Smooth muscle cell (in vitro differentiated cells): Measurements from ENCODE around the gene CRYGC. TPM values are rescaled to one million over a fixed set of nuclear protein-coding genes. Genes with fewer than 3 reads are reported as not detected.

Experiments
- DNase-seq: peaks from one replicate; lab custom pipeline; 2025; ENCODE audit not compliant: unreplicated experiment; lab: John Stamatoyannopoulos, UW
- H2AFZ ChIP-seq: fragments of 200-600 bp; sonication (generic); 2 replicates; pipeline ENCODE4 v1.6.0; 2016; ENCODE audit warnings: antibody characterized with exemption, low read depth, mild to moderate bottlenecking
- H3F3A ChIP-seq: fragments of 200-600 bp; sonication (generic); 2 replicates; pipeline ENCODE4 v1.6.0; 2017; ENCODE audit warnings: antibody characterized with exemption, low read depth
- H3K27ac ChIP-seq: fragments of 200-600 bp; sonication (generic); 2 replicates; pipeline ENCODE4 v1.5.1; 2016; ENCODE audit warnings: low read depth, mild to moderate bottlenecking
- H3K27me3 ChIP-seq: fragments of 200-600 bp; sonication (generic); 2 replicates; pipeline ENCODE4 v1.6.1; 2016; ENCODE audit warnings: low read depth, mild to moderate bottlenecking
- H3K36me3 ChIP-seq: fragments of 200-600 bp; sonication (generic); 2 replicates; pipeline ENCODE4 v1.5.1; 2016; ENCODE audit warnings: low read depth
- H3K4me1 ChIP-seq: fragments of 200-600 bp; sonication (generic); 2 replicates; pipeline ENCODE4 v1.5.1; 2016; ENCODE audit warnings: low read depth
- H3K4me2 ChIP-seq: fragments of 200-600 bp; sonication (generic); 2 replicates; pipeline ENCODE4 v1.6.0; 2016; ENCODE audit warnings: mild to moderate bottlenecking
- H3K4me3 ChIP-seq: fragments of 200-600 bp; sonication (generic); 2 replicates; pipeline ENCODE4 v1.5.1; 2016; ENCODE audit warnings: mild to moderate bottlenecking
- H3K79me2 ChIP-seq: fragments of 200-600 bp; sonication (generic); 2 replicates; pipeline ENCODE4 v1.6.0; 2016; ENCODE audit warnings: low read depth, mild to moderate bottlenecking
- H3K9ac ChIP-seq: fragments of 200-600 bp; sonication (generic); 2 replicates; pipeline ENCODE4 v1.6.0; 2016; ENCODE audit warnings: low read depth
- H3K9me3 ChIP-seq: fragments of 200-600 bp; sonication (generic); replicated peaks from 2 replicates; pipeline ENCODE4 v1.5.1; 2016; ENCODE audit warnings: low read depth
- H4K20me1 ChIP-seq: fragments of 200-600 bp; sonication (generic); 2 replicates; pipeline ENCODE4 v1.6.0; 2016; ENCODE audit warnings: low read depth
- whole genome bisulfite sequencing: methylation state at CpG from one replicate; pipeline ENCODE4 v1.1.7; 2016; ENCODE audit warnings: low lambda C conversion rate; 5-methylcytosine and 5-hydroxymethylcytosine counted together
- polyA plus RNA-seq: library from polyadenylated mRNA; unstranded; fragments of >200 nt; fragmentation: Nextera tagmentation; extraction: Ambion mirVana; gene quantifications from 2 replicates; pipeline ENCODE4 v1.2.1, GENCODE V29; 2016
- total RNA-seq: library from RNA; depleted of rRNA; stranded (reverse); fragments of >200 nt; gene quantifications from 2 replicates; pipeline ENCODE4 v1.2.3, GENCODE V29; 2014
- TF ChIP-seq, protein P1 (sequence below): fragments of 200-600 bp; sonication (generic); IDR thresholded peaks from 2 replicates; pipeline ENCODE4 v1.5.1; 2017; ENCODE audit warnings: borderline replicate concordance, mild to moderate bottlenecking, antibody characterized with exemption; ENCODE audit not compliant: insufficient read depth, poor library complexity, severe bottlenecking

Gene CRYGC
- total and polyA plus RNA-seq, 2 experiments from 2014 or later, result not detected

DNA sequence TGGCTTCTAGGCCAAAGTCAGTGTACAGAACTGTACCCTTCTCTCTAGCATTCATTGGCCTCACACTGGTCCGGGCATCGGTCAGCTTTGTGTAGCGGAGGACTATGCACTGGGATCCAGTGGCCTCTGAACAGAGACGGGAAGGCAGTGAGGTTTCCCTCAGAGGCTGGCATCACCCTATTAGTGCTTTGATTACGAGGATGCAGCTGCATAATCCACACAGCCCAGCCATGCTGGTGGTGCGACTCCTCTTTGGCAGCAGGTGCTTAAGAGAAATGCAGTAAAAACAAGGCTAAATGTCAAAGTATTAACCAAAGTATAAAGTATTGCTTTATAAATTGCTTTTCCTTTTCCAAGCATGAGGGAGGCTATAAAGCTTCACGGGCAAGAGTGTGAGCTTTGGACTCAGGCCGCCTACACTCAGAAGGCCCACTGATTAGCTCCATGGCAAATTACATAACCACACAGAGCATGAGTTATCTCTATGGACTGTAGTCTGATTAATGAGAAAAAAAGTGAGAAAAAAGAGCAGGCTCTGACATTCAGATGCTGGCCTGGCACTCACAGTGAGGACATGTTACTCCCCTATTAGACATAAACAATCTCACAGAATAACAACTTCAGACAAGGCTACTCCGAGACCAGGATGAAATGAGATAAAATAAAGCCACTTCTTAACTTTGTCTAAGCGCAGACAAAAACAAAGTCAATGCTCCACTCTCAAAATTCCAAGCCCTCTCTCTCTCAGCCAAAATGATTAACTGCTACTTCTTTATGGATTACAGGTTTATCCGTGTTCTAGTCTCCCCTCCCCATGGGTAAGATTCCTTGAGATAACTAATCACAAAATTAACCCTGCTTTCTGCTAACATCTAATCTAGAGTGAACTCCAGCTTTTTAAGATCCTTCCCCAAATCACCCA is 6.4 kb upstream of the CRYGC start:
- Histone ChIP-seq H3K4me1 (no peaks in the 10 kb centered on the region), H4K20me1 (no peaks in the 10 kb centered on the region), H3K36me3 (no peaks in the 10 kb centered on the region), H3K9ac (no peak overlapping the region), H3K9me3 (no peaks in the 10 kb centered on the region), H3K27me3 (no peaks in the 10 kb centered on the region), H3K79me2 (no peaks in the 10 kb centered on the region), H2AFZ (no peak overlapping the region), H3F3A (peaks cover 10% of the 10 kb centered on the region), H3K4me2 (peak overlapping the region; percentile 23), H3K4me3 (no peak overlapping the region), H3K27ac (peak overlapping the region; percentile 39)
- DNase-seq, result no peak
- WGBS, result 47% methylated on average over 11 of the region's 11 CpGs
- TF ChIP-seq, protein P1, sequence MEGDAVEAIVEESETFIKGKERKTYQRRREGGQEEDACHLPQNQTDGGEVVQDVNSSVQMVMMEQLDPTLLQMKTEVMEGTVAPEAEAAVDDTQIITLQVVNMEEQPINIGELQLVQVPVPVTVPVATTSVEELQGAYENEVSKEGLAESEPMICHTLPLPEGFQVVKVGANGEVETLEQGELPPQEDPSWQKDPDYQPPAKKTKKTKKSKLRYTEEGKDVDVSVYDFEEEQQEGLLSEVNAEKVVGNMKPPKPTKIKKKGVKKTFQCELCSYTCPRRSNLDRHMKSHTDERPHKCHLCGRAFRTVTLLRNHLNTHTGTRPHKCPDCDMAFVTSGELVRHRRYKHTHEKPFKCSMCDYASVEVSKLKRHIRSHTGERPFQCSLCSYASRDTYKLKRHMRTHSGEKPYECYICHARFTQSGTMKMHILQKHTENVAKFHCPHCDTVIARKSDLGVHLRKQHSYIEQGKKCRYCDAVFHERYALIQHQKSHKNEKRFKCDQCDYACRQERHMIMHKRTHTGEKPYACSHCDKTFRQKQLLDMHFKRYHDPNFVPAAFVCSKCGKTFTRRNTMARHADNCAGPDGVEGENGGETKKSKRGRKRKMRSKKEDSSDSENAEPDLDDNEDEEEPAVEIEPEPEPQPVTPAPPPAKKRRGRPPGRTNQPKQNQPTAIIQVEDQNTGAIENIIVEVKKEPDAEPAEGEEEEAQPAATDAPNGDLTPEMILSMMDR, result no peak

DNA sequence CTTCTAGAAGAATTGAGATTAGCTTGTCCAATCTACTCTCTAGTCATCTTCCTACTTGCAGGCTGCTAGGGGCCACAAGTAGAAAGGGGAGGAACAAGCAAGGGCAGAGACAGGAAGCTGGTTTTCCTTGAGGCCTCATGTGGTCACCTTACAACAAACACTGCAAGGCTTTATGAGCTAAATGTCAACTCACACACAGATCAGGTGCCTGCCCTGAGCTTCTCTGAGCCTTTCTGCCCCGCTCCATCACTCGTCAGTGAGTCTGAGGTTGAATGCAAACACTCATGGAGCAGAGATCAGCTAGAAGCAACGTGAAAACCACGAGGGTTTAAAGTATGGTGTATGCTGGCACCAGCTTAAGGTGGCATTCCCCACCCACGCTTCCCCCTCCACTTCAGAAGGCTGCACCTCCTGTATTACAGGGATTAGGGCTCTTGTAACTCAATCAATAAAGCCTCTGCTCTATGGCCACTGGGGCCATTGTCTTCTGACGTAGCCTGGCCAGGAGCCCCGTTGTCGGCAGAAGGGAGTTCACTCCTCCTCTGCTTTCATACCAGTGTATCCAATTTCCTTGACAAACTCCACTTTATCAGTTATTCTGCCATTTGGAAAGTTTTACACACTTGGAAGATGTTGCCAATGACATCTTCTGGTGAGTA is 5.4 kb upstream of the CRYGC start:
- H3K79me2 ChIP-seq, result no peaks in the 10 kb centered on the region
- no peaks in the 10 kb centered on the region for H3K4me1 ChIP-seq
- no peaks in the 10 kb centered on the region for H3K27me3 ChIP-seq
- H3K4me2 ChIP-seq, result peak overlapping the region; percentile 4
- no peak for DNase-seq
- H2AFZ ChIP-seq, result no peak overlapping the region
- peaks cover 14% of the 10 kb centered on the region for H3F3A ChIP-seq
- H3K36me3 ChIP-seq, result no peaks in the 10 kb centered on the region
- H3K9me3 ChIP-seq, result no peaks in the 10 kb centered on the region
- H3K9ac ChIP-seq, result no peak overlapping the region
- WGBS, result 40% methylated on average over 8 of the region's 8 CpGs
- no peak overlapping the region for H3K27ac ChIP-seq
- H3K4me3 ChIP-seq, result no peak overlapping the region
- TF ChIP-seq, protein P1, result no peak
- H4K20me1 ChIP-seq, result no peaks in the 10 kb centered on the region

DNA sequence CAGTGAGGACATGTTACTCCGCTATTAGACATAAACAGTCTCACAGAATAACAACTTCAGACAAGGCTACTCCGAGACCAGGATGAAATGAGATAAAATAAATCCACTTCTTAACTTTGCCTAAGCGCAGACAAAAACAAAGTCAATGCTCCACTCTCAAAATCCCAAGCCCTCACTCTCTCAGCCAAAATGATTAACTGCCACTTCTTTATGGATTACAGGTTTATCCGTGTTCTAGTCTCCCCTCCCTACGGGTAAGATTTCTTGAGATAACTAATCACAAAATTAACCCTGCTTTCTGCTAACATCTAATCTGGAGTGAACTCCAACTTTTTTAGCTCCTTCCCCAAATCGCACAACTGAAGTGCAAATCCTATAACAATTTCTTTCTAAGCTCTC is 1.1 kb upstream of the CRYGC start:
- H3K4me3 ChIP-seq, result no peak overlapping the region
- no peaks in the 10 kb centered on the region for H3K9me3 ChIP-seq
- H3K27me3 ChIP-seq, result no peaks in the 10 kb centered on the region
- H3F3A ChIP-seq, result peaks cover 4% of the 10 kb centered on the region
- H3K4me2 ChIP-seq, result peak overlapping the region; percentile 55
- DNase-seq, result no peak
- no peaks in the 10 kb centered on the region for H3K36me3 ChIP-seq
- peak overlapping the region; percentile 16 for H2AFZ ChIP-seq
- H3K27ac ChIP-seq, result peak overlapping the region; percentile 21
- WGBS, result 23% methylated on average over 6 of the region's 6 CpGs
- H3K9ac ChIP-seq, result no peak overlapping the region
- no peaks in the 10 kb centered on the region for H4K20me1 ChIP-seq
- H3K4me1 ChIP-seq, result no peaks in the 10 kb centered on the region
- TF ChIP-seq, protein P1, result no peak
- no peaks in the 10 kb centered on the region for H3K79me2 ChIP-seq
